A549 (cell line): ENCODE measurements around the gene LMO1.

Experiments
- CBX2 ChIP-seq: fragments of 200-600 bp; sonication (generic); IDR thresholded peaks from 2 replicates; pipeline ENCODE4 v1.6.1; 2016; ENCODE audit warnings: low read depth, mild to moderate bottlenecking, borderline replicate concordance
- CBX8 ChIP-seq: fragments of 200-600 bp; sonication (generic); IDR thresholded peaks from 2 replicates; pipeline ENCODE4 v1.6.1; 2016
- EP300 ChIP-seq, 2 experiments: fragments of >200 bp; sonication (Bioruptor Twin); formaldehyde crosslinking; IDR thresholded peaks; 2 replicates in 1 of 2; 3 replicates in 1 of 2; pipeline ENCODE4 v1.6.1; 2016 to 2017
- KDM1A ChIP-seq: fragments of 200-600 bp; sonication (generic); IDR thresholded peaks from 2 replicates; pipeline ENCODE4 v1.6.1; 2016; ENCODE audit warnings: low read depth, mild to moderate bottlenecking
- PHF8 ChIP-seq: fragments of 200-600 bp; sonication (generic); IDR thresholded peaks from 2 replicates; pipeline ENCODE4 v1.6.1; 2016; ENCODE audit warnings: low read depth, mild to moderate bottlenecking, antibody characterized with exemption, moderate library complexity, borderline replicate concordance
- POLR2A ChIP-seq: IDR thresholded peaks from 2 replicates; pipeline ENCODE4 v1.6.1; 2012; ENCODE audit warnings: mild to moderate bottlenecking, low read length
- TP53 ChIP-seq: fragments of 250-450 bp; sonication (Bioruptor Pico); IDR thresholded peaks from 2 replicates; pipeline ENCODE4 v1.5.0; 2021; ENCODE audit warnings: mild to moderate bottlenecking, moderate library complexity
- TF ChIP-seq, protein P1 (sequence below): IDR thresholded peaks from 2 replicates; pipeline ENCODE4 v1.6.1; 2012
- TF ChIP-seq, protein P2 (sequence below): fragments of 450-650 bp; IDR thresholded peaks from 2 replicates; pipeline ENCODE4 v1.6.1; 2014; ENCODE audit warnings: antibody characterized with exemption
- TF ChIP-seq, protein P3 (sequence below): fragments of 200-600 bp; sonication (generic); IDR thresholded peaks from 2 replicates; pipeline ENCODE4 v1.6.1; 2016; ENCODE audit warnings: antibody characterized with exemption, mild to moderate bottlenecking, moderate library complexity
- TF ChIP-seq, protein P4 (sequence below): fragments of >200 bp; sonication (Bioruptor Twin); formaldehyde crosslinking; IDR thresholded peaks from 3 replicates; pipeline ENCODE4 v1.5.1; 2016

DNA sequence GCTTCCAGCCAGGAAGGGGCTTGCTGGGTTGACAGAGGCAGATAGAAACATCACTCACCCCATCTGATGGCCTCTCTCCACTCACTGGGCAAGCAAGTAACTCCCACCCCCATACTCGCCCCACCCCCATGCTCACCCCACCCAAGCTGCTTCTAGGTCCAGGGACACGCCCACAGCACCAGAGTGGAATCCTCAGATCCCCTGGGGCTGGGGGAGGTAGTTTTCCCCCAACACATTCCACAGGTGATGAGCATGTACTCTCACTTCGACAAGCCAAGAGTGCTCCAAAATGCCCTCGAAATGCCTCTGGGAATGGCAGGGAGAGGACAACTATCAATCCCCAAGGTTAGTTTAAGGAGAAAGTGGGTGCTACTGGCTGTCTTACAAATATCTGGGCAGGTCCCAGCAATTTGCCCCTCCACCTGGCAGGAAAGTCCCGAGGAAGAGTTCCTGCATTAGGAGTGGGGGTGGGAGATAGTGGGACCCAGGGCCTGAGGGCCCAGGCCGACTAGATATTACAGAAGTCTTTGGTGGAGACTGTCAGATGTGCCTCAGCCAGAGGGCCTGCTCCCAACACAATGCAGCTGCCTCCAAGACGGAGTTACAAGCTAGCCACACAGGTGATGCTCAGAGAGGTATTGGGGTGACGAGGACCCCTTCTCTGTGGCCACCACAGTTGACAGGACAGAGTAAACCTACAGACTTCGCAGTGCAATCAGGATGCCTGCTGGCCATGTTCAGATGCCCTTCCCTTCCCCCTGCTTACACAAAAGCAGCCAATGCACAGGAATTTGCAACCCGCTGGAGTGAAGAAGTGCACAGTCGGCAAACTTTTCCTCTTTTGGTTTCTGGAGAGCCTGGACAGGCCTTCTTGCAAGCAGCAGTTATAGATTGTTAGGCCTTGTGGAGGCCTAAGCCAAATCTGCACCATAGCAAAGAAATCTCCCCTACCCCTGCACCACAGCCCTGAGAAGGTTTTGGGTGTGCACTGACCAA, 2.9 kb upstream of the LMO1 start:
- no peak for TF ChIP-seq KDM1A
- TF ChIP-seq, protein P1, sequence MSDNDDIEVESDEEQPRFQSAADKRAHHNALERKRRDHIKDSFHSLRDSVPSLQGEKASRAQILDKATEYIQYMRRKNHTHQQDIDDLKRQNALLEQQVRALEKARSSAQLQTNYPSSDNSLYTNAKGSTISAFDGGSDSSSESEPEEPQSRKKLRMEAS, result no peak
- TF ChIP-seq, protein P2, sequence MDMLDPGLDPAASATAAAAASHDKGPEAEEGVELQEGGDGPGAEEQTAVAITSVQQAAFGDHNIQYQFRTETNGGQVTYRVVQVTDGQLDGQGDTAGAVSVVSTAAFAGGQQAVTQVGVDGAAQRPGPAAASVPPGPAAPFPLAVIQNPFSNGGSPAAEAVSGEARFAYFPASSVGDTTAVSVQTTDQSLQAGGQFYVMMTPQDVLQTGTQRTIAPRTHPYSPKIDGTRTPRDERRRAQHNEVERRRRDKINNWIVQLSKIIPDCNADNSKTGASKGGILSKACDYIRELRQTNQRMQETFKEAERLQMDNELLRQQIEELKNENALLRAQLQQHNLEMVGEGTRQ, result no peak
- TF ChIP-seq EP300 (IDR thresholded peaks at IDR 0.05), result no peak
- TF ChIP-seq, protein P3, sequence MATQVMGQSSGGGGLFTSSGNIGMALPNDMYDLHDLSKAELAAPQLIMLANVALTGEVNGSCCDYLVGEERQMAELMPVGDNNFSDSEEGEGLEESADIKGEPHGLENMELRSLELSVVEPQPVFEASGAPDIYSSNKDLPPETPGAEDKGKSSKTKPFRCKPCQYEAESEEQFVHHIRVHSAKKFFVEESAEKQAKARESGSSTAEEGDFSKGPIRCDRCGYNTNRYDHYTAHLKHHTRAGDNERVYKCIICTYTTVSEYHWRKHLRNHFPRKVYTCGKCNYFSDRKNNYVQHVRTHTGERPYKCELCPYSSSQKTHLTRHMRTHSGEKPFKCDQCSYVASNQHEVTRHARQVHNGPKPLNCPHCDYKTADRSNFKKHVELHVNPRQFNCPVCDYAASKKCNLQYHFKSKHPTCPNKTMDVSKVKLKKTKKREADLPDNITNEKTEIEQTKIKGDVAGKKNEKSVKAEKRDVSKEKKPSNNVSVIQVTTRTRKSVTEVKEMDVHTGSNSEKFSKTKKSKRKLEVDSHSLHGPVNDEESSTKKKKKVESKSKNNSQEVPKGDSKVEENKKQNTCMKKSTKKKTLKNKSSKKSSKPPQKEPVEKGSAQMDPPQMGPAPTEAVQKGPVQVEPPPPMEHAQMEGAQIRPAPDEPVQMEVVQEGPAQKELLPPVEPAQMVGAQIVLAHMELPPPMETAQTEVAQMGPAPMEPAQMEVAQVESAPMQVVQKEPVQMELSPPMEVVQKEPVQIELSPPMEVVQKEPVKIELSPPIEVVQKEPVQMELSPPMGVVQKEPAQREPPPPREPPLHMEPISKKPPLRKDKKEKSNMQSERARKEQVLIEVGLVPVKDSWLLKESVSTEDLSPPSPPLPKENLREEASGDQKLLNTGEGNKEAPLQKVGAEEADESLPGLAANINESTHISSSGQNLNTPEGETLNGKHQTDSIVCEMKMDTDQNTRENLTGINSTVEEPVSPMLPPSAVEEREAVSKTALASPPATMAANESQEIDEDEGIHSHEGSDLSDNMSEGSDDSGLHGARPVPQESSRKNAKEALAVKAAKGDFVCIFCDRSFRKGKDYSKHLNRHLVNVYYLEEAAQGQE, result no peak
- no peak for TF ChIP-seq POLR2A
- no peak for TF ChIP-seq PHF8
- no peak for TF ChIP-seq TP53 (CRISPR knock-in tag)
- TF ChIP-seq, protein P4, sequence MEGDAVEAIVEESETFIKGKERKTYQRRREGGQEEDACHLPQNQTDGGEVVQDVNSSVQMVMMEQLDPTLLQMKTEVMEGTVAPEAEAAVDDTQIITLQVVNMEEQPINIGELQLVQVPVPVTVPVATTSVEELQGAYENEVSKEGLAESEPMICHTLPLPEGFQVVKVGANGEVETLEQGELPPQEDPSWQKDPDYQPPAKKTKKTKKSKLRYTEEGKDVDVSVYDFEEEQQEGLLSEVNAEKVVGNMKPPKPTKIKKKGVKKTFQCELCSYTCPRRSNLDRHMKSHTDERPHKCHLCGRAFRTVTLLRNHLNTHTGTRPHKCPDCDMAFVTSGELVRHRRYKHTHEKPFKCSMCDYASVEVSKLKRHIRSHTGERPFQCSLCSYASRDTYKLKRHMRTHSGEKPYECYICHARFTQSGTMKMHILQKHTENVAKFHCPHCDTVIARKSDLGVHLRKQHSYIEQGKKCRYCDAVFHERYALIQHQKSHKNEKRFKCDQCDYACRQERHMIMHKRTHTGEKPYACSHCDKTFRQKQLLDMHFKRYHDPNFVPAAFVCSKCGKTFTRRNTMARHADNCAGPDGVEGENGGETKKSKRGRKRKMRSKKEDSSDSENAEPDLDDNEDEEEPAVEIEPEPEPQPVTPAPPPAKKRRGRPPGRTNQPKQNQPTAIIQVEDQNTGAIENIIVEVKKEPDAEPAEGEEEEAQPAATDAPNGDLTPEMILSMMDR, result no peak
- no peak for TF ChIP-seq CBX2
- TF ChIP-seq CBX8, result no peak
